Pancreas (tissue), 10 donors: ENCODE results near the gene MED15. TPM values are rescaled to one million over a fixed set of nuclear protein-coding genes. Genes with fewer than 3 reads are reported as not detected.

Experiments
- ATAC-seq, 4 donors: fragments of 200-7000 bp; cut with Tn5 transposase; one replicate each; pipeline versions ENCODE4 v1.8.0 to v1.9.1; 2020; ENCODE audit warnings: mild to moderate bottlenecking in 4 of 4, moderate library complexity in 4 of 4
- DNase-seq, 6 donors: peaks; one replicate each; pipeline ENCODE4 v3.0.0-alpha.2; 2020
- FAIRE-seq: peaks from 2 replicates; lab custom pipeline; 2012; peaks lifted over from hg19 to GRCh38; lab: Jason Lieb, UNC
- H3K27ac ChIP-seq, 4 donors: fragments of 200-600 bp; sonication (generic); 1 replicate in 3 of 4; 2 replicates in 1 of 4; pipeline versions ENCODE4 v1.5.0 to v1.8.0; 2020
- H3K27me3 ChIP-seq, 4 donors: fragments of 200-600 bp; one replicate each; pipeline ENCODE4 v1.8.0; 2021
- H3K36me3 ChIP-seq, 3 donors: fragments of 200-600 bp; sonication (generic) in 1 of 3; one replicate each; pipeline versions ENCODE4 v1.5.0 to v1.8.0; 2020 to 2021
- H3K4me1 ChIP-seq, 3 donors: fragments of 200-600 bp; one replicate each; pipeline ENCODE4 v1.8.0; 2021
- H3K4me3 ChIP-seq, 4 donors: fragments of 200-600 bp; sonication (generic) in 2 of 4; one replicate each; pipeline versions ENCODE4 v1.5.0 to v1.8.0; 2020 to 2021
- H3K9me3 ChIP-seq, 4 donors: fragments of 200-600 bp; one replicate each; pipeline ENCODE4 v1.8.0; 2021
- WGBS, 2 donors: extraction: QIAGEN DNeasy Blood & Tissue Kit; methylation state at CpG; one replicate each; pipeline ENCODE4 v1.1.7; 2013; 5-methylcytosine and 5-hydroxymethylcytosine counted together
- intact Hi-C, 3 donors: fragments of 100-400 bp; cut with DNase I; formaldehyde crosslinking; loops; one replicate each; pipeline versions ENCODE4 v1.11.1 to v1.14.2; 2022
- polyA plus RNA-seq, 2 donors: library from polyadenylated mRNA; stranded (reverse); fragments of 200-250 nt; gene quantifications; one replicate each; pipeline ENCODE4 v1.2.3, GENCODE V29; 2013
- total RNA-seq, 6 donors: library from RNA; stranded (reverse); fragmentation: NEBNext Ultra II Directional in 4 of 6; extraction: Animal tissue kit (Norgen Biotek cat#: 25700) in 4 of 6; gene quantifications; one replicate each; pipeline versions ENCODE4 v1.2.1 to v1.2.4, GENCODE V29; 2021 to 2023
- TF ChIP-seq, protein P1 (sequence below), 4 donors: fragments of 200-600 bp; sonication (generic) in 3 of 4; IDR thresholded peaks; one replicate each; pipeline versions ENCODE4 v1.5.0 to v1.8.0; 2021; ENCODE audit warnings: antibody characterized with exemption in 4 of 4
- donor health status: healthy with polysubstance abuse.
- donor health status: DM: no; HTN: no; CAD: no; lungs with moderate emphysema.
- donor health status: DM: no; HTN: no; CAD: no.
- donor health status: control.
- donor health status: control.
- donor health status: Bipolar disorder and iron deficiency.
- donor health status: DM: yes; HTN: yes; CAD: no.
- donor health status: DM: no; HTN: no; CAD: no.
- donor health status: DM: no; HTN: no; CAD: no.
- donor health status: DM: yes; HTN: yes; CAD: no.

MED15 gene
- total and polyA plus RNA-seq, 8 donors: 27.1 to 61.7 (median 37.0) TPM

GRCh38 chr22:20531404-20532201, 24.2 kb downstream of the MED15 start:
- TF ChIP-seq, protein P1, sequence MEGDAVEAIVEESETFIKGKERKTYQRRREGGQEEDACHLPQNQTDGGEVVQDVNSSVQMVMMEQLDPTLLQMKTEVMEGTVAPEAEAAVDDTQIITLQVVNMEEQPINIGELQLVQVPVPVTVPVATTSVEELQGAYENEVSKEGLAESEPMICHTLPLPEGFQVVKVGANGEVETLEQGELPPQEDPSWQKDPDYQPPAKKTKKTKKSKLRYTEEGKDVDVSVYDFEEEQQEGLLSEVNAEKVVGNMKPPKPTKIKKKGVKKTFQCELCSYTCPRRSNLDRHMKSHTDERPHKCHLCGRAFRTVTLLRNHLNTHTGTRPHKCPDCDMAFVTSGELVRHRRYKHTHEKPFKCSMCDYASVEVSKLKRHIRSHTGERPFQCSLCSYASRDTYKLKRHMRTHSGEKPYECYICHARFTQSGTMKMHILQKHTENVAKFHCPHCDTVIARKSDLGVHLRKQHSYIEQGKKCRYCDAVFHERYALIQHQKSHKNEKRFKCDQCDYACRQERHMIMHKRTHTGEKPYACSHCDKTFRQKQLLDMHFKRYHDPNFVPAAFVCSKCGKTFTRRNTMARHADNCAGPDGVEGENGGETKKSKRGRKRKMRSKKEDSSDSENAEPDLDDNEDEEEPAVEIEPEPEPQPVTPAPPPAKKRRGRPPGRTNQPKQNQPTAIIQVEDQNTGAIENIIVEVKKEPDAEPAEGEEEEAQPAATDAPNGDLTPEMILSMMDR (IDR thresholded peaks at IDR 0.05): no peak
- no peaks in the 10 kb centered on the region for H3K27me3 ChIP-seq
- no peaks in the 10 kb centered on the region for H3K4me1 ChIP-seq
- FAIRE-seq (no peak), ATAC-seq (peak; percentile 68 to 87 (median 82)), DNase-seq (peak in 1 of 6 donors; percentile 26)
- WGBS, 2 donors: 72% methylated on average over 15 of the region's 15 CpGs
- H3K27ac ChIP-seq: peak overlapping the region in 3 of 4 donors; percentile 17 to 57 (median 20)
- H3K4me3 ChIP-seq: no peak overlapping the region
- intact Hi-C loops: no loop called here
- H3K9me3 ChIP-seq: no peaks in the 10 kb centered on the region
- no peaks in the 10 kb centered on the region for H3K36me3 ChIP-seq

GRCh38 chr22:20532256-20532993, 25.0 kb downstream of the MED15 start:
- FAIRE-seq (no peak), ATAC-seq (no peak), DNase-seq (no peak)
- intact Hi-C loops: no loop called here
- Histone ChIP-seq H3K4me1 (no peaks in the 10 kb centered on the region), H3K27me3 (no peaks in the 10 kb centered on the region), H3K36me3 (peaks cover 0 to 3% (median 0%) of the 10 kb centered on the region in 3 donors), H3K4me3 (no peak overlapping the region), H3K27ac (peak overlapping the region in 2 of 4 donors; percentile 20 to 57), H3K9me3 (no peaks in the 10 kb centered on the region)
- TF ChIP-seq, protein P1 (IDR thresholded peaks at IDR 0.05): no peak
- WGBS, 2 donors: 83 to 85% methylated on average over 10 of the region's 10 CpGs

- Histone ChIP-seq H3K4me3 (no peak overlapping the region), H3K27me3 (no peaks in the 10 kb centered on the region), H3K36me3 (peaks cover 0 to 10% (median 0%) of the 10 kb centered on the region in 3 donors), H3K4me1 (no peaks in the 10 kb centered on the region), H3K9me3 (no peaks in the 10 kb centered on the region), H3K27ac (no peak overlapping the region)
- TF ChIP-seq, protein P1 (IDR thresholded peaks at IDR 0.05): no peak
- WGBS, 2 donors: 87 to 90% methylated on average over 11 of the region's 11 CpGs
- DNase-seq (no peak), FAIRE-seq (no peak), ATAC-seq (no peak)
- intact Hi-C loops: no loop called here
These were observed 25.9 kb downstream of the MED15 start for GRCh38 chr22:20533095-20533878.

GRCh38 chr22:20533879-20534265, 26.5 kb downstream of the MED15 start:
- Histone ChIP-seq H3K36me3 (peaks cover 0 to 10% (median 0%) of the 10 kb centered on the region in 3 donors), H3K27ac (no peak overlapping the region), H3K9me3 (no peaks in the 10 kb centered on the region), H3K27me3 (no peaks in the 10 kb centered on the region), H3K4me3 (no peak overlapping the region), H3K4me1 (no peaks in the 10 kb centered on the region)
- TF ChIP-seq, protein P1 (IDR thresholded peaks at IDR 0.05): no peak
- ATAC-seq (no peak), DNase-seq (no peak), FAIRE-seq (no peak)
- intact Hi-C loops: no loop called here
- 73 to 78% methylated on average over 3 of the region's 3 CpGs for WGBS, 2 donors
